Germinal center (tissue), 1 donor: ENCODE results near the gene BMP8B.
A peak's percentile ranks its signal among the peaks of the same experiment; 100 is the strongest.
"Not testable (repeated sequence)": the region's sequence is repeated elsewhere in the genome, so short reads cannot be mapped to it uniquely, and the experiment has no call there.

ENCODE experiments used
- DNase-seq: peaks from one replicate; pipeline ENCODE4 v3.0.0; 2012; ENCODE audit warnings: mixed read lengths, low spot score

BMP8B gene

GRCh38 chr1:39812913-39813312 is 24.2 kb upstream of the BMP8B start:
- DNase-seq = no peak

GRCh38 chr1:39808784-39809517 is 20.3 kb upstream of the BMP8B start:
- no peak for DNase-seq

- DNase-seq = no peak
Measured at GRCh38 chr1:39805385-39805784, 16.7 kb upstream of the BMP8B start.

GRCh38 chr1:39802496-39803260 is 14.0 kb upstream of the BMP8B start:
- no peak for DNase-seq

GRCh38 chr1:39800471-39800835 is 11.8 kb upstream of the BMP8B start:
- DNase-seq = no peak

- peak; percentile 80 for DNase-seq
Measured at GRCh38 chr1:39799770-39800470, 11.3 kb upstream of the BMP8B start.

GRCh38 chr1:39798859-39799769 is 10.4 kb upstream of the BMP8B start:
- DNase-seq = peak; percentile 91

GRCh38 chr1:39795651-39796050 is 7.0 kb upstream of the BMP8B start:
- DNase-seq = no peak

GRCh38 chr1:39791838-39792237 is 3.2 kb upstream of the BMP8B start:
- DNase-seq = no peak

- DNase-seq = no peak
Measured at GRCh38 chr1:39789571-39790110, 976 bp upstream of the BMP8B start.

- DNase-seq = peak; percentile 29
Measured at GRCh38 chr1:39788426-39788757, 273 bp downstream of the BMP8B start.

GRCh38 chr1:39787964-39788363 is 701 bp downstream of the BMP8B start:
- DNase-seq = not testable (repeated sequence)

GRCh38 chr1:39787468-39787867 is 1.2 kb downstream of the BMP8B start:
- DNase-seq = no peak

GRCh38 chr1:39787108-39787375 is 1.6 kb downstream of the BMP8B start:
- not testable (repeated sequence) for DNase-seq

GRCh38 chr1:39786303-39787107 is 2.2 kb downstream of the BMP8B start:
- not testable (repeated sequence) for DNase-seq

- not testable (repeated sequence) for DNase-seq
Measured at GRCh38 chr1:39782685-39783084, 6.0 kb downstream of the BMP8B start.

GRCh38 chr1:39782103-39782502 is 6.6 kb downstream of the BMP8B start:
- no peak for DNase-seq

- DNase-seq = no peak
Measured at GRCh38 chr1:39781349-39781715, 7.3 kb downstream of the BMP8B start.

GRCh38 chr1:39779821-39780220 is 8.8 kb downstream of the BMP8B start:
- DNase-seq = no peak

- DNase-seq = no peak
Measured at GRCh38 chr1:39779137-39779536, 9.5 kb downstream of the BMP8B start.

GRCh38 chr1:39778463-39779099 is 10.1 kb downstream of the BMP8B start:
- not testable (repeated sequence) for DNase-seq
